ENCODE measurements around the gene HOXD1. TPM values are rescaled to one million over a fixed set of nuclear protein-coding genes. Genes with fewer than 3 reads are reported as not detected.
A peak's percentile ranks its signal among the peaks of the same experiment; 100 is the strongest.

The HOXD1 gene
- total RNA-seq, 1 donor: under 0.01 TPM

DNA sequence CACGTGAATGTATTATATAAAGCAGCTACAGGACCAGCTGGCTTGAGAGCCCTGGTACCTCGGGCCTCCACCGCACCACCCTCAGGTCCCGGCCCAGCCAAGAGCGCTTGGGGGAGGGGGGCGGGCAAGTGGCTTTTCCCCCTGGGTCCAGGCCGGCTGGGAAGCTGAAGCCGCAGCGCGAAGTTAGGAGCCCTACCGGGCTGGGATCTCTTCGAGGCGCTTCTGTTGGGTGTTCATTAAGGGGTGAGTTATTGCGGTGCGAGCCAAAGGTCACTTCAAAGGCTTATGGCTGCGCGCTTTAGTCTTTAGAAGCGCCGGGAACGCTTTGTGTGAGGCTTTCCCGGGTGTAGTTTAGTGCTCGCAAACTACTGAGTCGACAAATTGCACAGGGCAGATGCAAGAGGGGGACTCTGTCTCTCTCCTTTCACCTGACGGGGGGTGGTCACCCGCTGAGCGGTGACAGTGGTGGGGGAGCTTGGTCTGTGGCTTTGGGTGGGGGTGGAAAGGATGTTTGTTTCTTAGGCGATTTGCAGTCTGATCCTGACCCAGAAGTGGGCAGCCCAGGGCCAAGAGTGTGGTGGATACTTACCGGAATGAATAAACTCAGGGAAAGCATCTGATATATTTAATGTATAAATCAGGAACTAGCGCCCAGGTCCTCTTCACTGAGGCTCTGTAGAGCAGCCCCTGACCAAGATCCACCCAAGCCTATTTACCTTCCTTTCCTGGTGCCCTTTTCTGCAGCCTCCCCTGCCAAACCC is 25.4 kb upstream of the HOXD1 start:
- peak; percentile 36 for DNase-seq (ENCODE audit: low read depth)
- no peak overlapping the region for H3K4me3 ChIP-seq (ENCODE audit: low read depth, low read length)
- TF ChIP-seq, protein P1, sequence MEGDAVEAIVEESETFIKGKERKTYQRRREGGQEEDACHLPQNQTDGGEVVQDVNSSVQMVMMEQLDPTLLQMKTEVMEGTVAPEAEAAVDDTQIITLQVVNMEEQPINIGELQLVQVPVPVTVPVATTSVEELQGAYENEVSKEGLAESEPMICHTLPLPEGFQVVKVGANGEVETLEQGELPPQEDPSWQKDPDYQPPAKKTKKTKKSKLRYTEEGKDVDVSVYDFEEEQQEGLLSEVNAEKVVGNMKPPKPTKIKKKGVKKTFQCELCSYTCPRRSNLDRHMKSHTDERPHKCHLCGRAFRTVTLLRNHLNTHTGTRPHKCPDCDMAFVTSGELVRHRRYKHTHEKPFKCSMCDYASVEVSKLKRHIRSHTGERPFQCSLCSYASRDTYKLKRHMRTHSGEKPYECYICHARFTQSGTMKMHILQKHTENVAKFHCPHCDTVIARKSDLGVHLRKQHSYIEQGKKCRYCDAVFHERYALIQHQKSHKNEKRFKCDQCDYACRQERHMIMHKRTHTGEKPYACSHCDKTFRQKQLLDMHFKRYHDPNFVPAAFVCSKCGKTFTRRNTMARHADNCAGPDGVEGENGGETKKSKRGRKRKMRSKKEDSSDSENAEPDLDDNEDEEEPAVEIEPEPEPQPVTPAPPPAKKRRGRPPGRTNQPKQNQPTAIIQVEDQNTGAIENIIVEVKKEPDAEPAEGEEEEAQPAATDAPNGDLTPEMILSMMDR (IDR thresholded peaks at IDR 0.05; ENCODE audit: insufficient read depth, low read depth, low read length): no peak

DNA sequence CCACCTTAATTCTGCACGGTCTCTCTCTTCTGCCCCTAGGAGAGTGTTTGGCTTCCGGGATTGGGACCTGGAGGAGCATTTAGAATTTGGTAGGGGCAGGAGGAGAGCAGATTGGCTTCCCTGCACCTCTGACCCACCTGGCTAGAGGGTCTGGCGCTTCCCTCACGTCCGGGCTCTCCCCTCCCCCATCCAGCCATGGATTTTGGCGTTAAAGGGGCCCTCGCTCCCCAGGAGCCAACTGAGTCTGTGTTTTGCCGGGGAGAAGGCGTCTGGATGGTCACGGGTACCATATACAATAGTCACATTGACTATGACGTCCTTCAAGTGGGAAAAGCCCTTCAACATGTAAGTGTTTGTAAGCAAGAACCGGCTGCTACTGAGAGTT is 24.8 kb upstream of the HOXD1 start:
- no peak overlapping the region for H3K4me3 ChIP-seq (ENCODE audit: low read depth, low read length)
- TF ChIP-seq, protein P1 (IDR thresholded peaks at IDR 0.05; ENCODE audit: insufficient read depth, low read depth, low read length): no peak
- DNase-seq (ENCODE audit: low read depth): no peak

- no peak for DNase-seq (ENCODE audit: low read depth)
- TF ChIP-seq, protein P1 (IDR thresholded peaks at IDR 0.05; ENCODE audit: insufficient read depth, low read depth, low read length): no peak
- H3K4me3 ChIP-seq (ENCODE audit: low read depth, low read length): no peak overlapping the region
Measured at GRCh38 chr2:176164201-176164600, 24.3 kb upstream of the HOXD1 start.

DNA sequence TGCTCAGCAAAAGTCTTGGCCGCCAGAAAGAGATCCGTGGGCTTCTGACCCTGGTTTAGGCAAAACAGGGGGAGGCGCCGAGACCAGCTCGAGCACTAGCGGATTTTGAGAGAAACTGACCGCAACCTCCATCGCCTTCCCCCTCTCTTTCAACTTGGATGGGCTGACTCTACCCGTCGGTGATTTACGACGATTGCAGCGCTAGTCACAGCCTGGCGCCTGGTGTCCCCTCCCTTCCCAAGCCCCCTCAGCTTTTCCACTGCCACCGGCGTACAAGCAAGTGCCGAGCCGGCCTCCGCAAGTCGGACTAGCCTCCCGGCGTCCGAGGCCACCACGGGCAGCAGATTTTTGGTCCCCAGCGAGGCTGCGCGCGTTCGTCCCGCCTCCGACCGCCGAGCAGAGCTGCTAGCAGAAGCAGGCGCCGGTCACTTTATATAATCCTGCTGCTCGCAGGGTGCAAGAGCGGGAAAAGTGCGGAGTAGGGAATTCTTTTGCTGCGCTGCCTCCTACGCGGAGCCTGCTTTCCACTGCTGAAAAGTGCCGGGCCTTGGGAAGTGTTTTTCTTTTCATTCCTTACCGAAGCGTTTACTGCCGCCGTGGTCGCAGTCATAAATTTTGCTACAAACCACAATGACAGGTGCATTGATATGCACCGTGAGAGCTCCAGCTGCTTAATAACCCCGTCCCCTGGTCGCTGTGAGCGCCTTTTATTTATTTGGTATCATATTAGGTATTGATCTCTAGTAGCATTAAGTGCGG is 23.7 kb upstream of the HOXD1 start:
- no peak overlapping the region for H3K4me3 ChIP-seq (ENCODE audit: low read depth, low read length)
- DNase-seq (ENCODE audit: low read depth): no peak
- TF ChIP-seq, protein P1 (IDR thresholded peaks at IDR 0.05; ENCODE audit: insufficient read depth, low read depth, low read length): no peak

- no peak overlapping the region for H3K4me3 ChIP-seq (ENCODE audit: low read depth, low read length)
- no peak for DNase-seq (ENCODE audit: low read depth)
- TF ChIP-seq, protein P1 (IDR thresholded peaks at IDR 0.05; ENCODE audit: insufficient read depth, low read depth, low read length): no peak
Measured at GRCh38 chr2:176165370-176166050, 23.0 kb upstream of the HOXD1 start.

DNA sequence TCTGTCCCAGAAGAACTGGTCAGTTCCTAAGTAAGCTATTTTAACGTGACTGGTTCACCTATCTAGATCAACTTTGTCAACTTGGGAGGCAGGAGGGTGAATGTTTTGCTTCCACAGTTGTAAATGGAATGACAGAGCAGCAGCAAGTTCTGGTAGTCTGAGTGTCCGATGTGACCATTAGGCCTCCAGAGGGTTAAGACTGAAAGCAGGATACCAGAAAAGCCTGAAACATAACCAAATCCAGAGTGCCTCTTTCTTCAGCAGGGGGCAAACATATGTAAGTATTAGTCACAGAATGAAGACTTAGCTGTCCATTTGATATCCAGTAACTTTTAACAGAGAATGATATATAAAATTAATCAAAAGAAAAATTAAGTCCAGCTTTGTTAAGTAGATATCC is 22.2 kb upstream of the HOXD1 start:
- DNase-seq (ENCODE audit: low read depth): no peak
- no peak overlapping the region for H3K4me3 ChIP-seq (ENCODE audit: low read depth, low read length)
- TF ChIP-seq, protein P1 (IDR thresholded peaks at IDR 0.05; ENCODE audit: insufficient read depth, low read depth, low read length): no peak
